H1 (cell line): Measurements from ENCODE around the gene SMARCA2. TPM values are rescaled to one million over a fixed set of nuclear protein-coding genes. Genes with fewer than 3 reads are reported as not detected.

ENCODE experiments used
- CTCF ChIA-PET: fragments of 300-600 bp; sonication (Branson Sonifier 250); formaldehyde crosslinking; loops from one replicate; lab custom pipeline; 2021; ENCODE audit not compliant: partially characterized antibody; lab: Charles Lee
- POLR2A ChIA-PET: fragments of 300-600 bp; sonication (Branson Sonifier 250); formaldehyde crosslinking; loops from one replicate; lab custom pipeline; 2021; ENCODE audit warnings: inconsistent platforms; ENCODE audit not compliant: partially characterized antibody; lab: Charles Lee
- DNase-seq, 2 experiments: peaks; one replicate each; pipeline versions ENCODE4 v3.0.0 to v3.0.0-alpha.2; 2010 to 2022; ENCODE audit warnings: low spot score in 2 of 2, low read depth in 1 of 2, mixed read lengths in 1 of 2
- FAIRE-seq: peaks from 2 replicates; lab custom pipeline; 2011; peaks lifted over from hg19 to GRCh38; lab: Jason Lieb, UNC
- H2AFZ ChIP-seq: 2 replicates; pipeline ENCODE4 v1.8.1; 2012; ENCODE audit warnings: low read length, inconsistent platforms
- H2AK5ac ChIP-seq: 2 replicates; pipeline ENCODE4 v1.6.1; 2013; ENCODE audit warnings: low read depth, low read length
- H2BK120ac ChIP-seq: replicated peaks from 2 replicates; pipeline ENCODE3; 2013; ENCODE audit warnings: low read depth, low read length, inconsistent platforms
- H2BK12ac ChIP-seq: 2 replicates; pipeline ENCODE4 v1.6.1; 2013; ENCODE audit warnings: low read depth, low read length
- H2BK15ac ChIP-seq: 2 replicates; pipeline ENCODE4 v1.6.1; 2013; ENCODE audit warnings: low read length
- H2BK20ac ChIP-seq: 2 replicates; pipeline ENCODE4 v1.6.1; 2013; ENCODE audit warnings: low read length
- H2BK5ac ChIP-seq: 2 replicates; pipeline ENCODE4 v1.6.1; 2013; ENCODE audit warnings: low read depth, low read length
- H3K14ac ChIP-seq: 2 replicates; pipeline ENCODE4 v1.6.1; 2013; ENCODE audit warnings: inconsistent platforms; ENCODE audit not compliant: insufficient read length
- H3K18ac ChIP-seq: 2 replicates; pipeline ENCODE4 v1.6.1; 2013; ENCODE audit warnings: low read length; ENCODE audit errors: extremely low read depth
- H3K23ac ChIP-seq: 2 replicates; pipeline ENCODE4 v1.6.1; 2013; ENCODE audit warnings: inconsistent platforms; ENCODE audit not compliant: insufficient read length
- H3K23me2 ChIP-seq: 2 replicates; pipeline ENCODE4 v1.6.1; 2013; ENCODE audit warnings: low read depth, low read length
- H3K27ac ChIP-seq: 2 replicates; pipeline ENCODE4 v1.6.1; 2011; ENCODE audit warnings: low read depth, low read length, inconsistent platforms
- H3K27me3 ChIP-seq, 4 experiments: replicated peaks in 1 of 4; 1 replicate in 1 of 4; 2 replicates in 3 of 4; pipeline versions ENCODE4 v1.6.1 to v1.8.1; 2011 to 2013; ENCODE audit warnings: low read length in 3 of 4, mild to moderate bottlenecking in 3 of 4, inconsistent platforms in 2 of 4, mixed read lengths in 2 of 4, moderate library complexity in 1 of 4; ENCODE audit not compliant: control insufficient read depth in 3 of 4, insufficient read depth in 3 of 4; ENCODE audit errors: extremely low read depth in 1 of 4
- H3K36me3 ChIP-seq, 4 experiments: 2 replicates each; pipeline versions ENCODE4 v1.6.1 to v1.8.1; 2011 to 2013; ENCODE audit warnings: mild to moderate bottlenecking in 4 of 4, low read length in 3 of 4, moderate library complexity in 2 of 4, control low read depth in 1 of 4, inconsistent platforms in 1 of 4; ENCODE audit not compliant: insufficient read depth in 4 of 4, control insufficient read depth in 2 of 4
- H3K4ac ChIP-seq: replicated peaks from 2 replicates; pipeline ENCODE3; 2013; ENCODE audit warnings: low read length, low read depth, mixed read lengths, inconsistent platforms; ENCODE audit not compliant: insufficient read length
- H3K4me1 ChIP-seq, 4 experiments: replicated peaks in 1 of 4; 1 replicate in 1 of 4; 2 replicates in 3 of 4; pipeline versions ENCODE4 v1.6.1 to v1.8.1; 2011 to 2013; ENCODE audit warnings: low read length in 3 of 4, inconsistent platforms in 2 of 4, mixed read lengths in 1 of 4; ENCODE audit not compliant: insufficient read depth in 4 of 4, control insufficient read depth in 3 of 4
- H3K4me2 ChIP-seq, 2 experiments: 2 replicates each; pipeline versions ENCODE4 v1.6.1 to v1.8.1; 2011 to 2013; ENCODE audit warnings: low read depth in 2 of 2, low read length in 2 of 2, control low read depth in 1 of 2, inconsistent platforms in 1 of 2, mild to moderate bottlenecking in 1 of 2; ENCODE audit not compliant: insufficient read depth in 1 of 2
- H3K4me3 ChIP-seq, 4 experiments: fragments of 200-600, 300-600 bp in 1 of 4; sonication (generic), shearing (Covaris generic), sonication (Bioruptor Twin) in 1 of 4; 2 replicates each; pipeline versions ENCODE4 v1.5.1 to v1.8.1; 2011 to 2016; ENCODE audit warnings: low read length in 4 of 4, low read depth in 3 of 4, control low read depth in 2 of 4, inconsistent platforms in 2 of 4, mild to moderate bottlenecking in 2 of 4, mixed read lengths in 1 of 4, moderate library complexity in 1 of 4; ENCODE audit not compliant: insufficient read depth in 2 of 4; ENCODE audit errors: extremely low read depth in 1 of 4
- H3K56ac ChIP-seq: replicated peaks from 2 replicates; pipeline ENCODE3; 2013; ENCODE audit warnings: low read depth, mild to moderate bottlenecking, mixed read lengths, low read length, inconsistent platforms; ENCODE audit not compliant: insufficient read length
- H3K79me1 ChIP-seq: 2 replicates; pipeline ENCODE4 v1.6.1; 2013; ENCODE audit warnings: low read depth, low read length, control low read depth
- H3K79me2 ChIP-seq, 2 experiments: 2 replicates each; pipeline versions ENCODE4 v1.6.1 to v1.8.1; 2012 to 2013; ENCODE audit warnings: low read length in 2 of 2, mild to moderate bottlenecking in 2 of 2, inconsistent platforms in 1 of 2; ENCODE audit not compliant: insufficient read depth in 2 of 2, control insufficient read depth in 1 of 2
- H3K9ac ChIP-seq, 4 experiments: replicated peaks in 1 of 4; 1 replicate in 1 of 4; 2 replicates in 3 of 4; pipeline versions ENCODE4 v1.6.1 to v1.8.1; 2011 to 2013; ENCODE audit warnings: low read depth in 3 of 4, low read length in 3 of 4, control low read depth in 2 of 4, mild to moderate bottlenecking in 2 of 4, moderate library complexity in 2 of 4, inconsistent platforms in 1 of 4; ENCODE audit errors: extremely low read depth in 1 of 4
- H3K9me3 ChIP-seq, 2 experiments: 2 replicates each; pipeline versions ENCODE4 v1.6.1 to v1.8.1; 2012 to 2013; ENCODE audit warnings: mild to moderate bottlenecking in 2 of 2, moderate library complexity in 2 of 2, control low read depth in 1 of 2, inconsistent platforms in 1 of 2, low read depth in 1 of 2, low read length in 1 of 2, mixed read lengths in 1 of 2; ENCODE audit not compliant: insufficient read depth in 2 of 2
- H4K20me1 ChIP-seq, 2 experiments: replicated peaks in 1 of 2; 2 replicates each; pipeline versions ENCODE3 to v1.8.1; 2011 to 2013; ENCODE audit warnings: inconsistent platforms in 2 of 2, low read length in 2 of 2, mild to moderate bottlenecking in 1 of 2; ENCODE audit not compliant: insufficient read depth in 2 of 2, control insufficient read depth in 1 of 2
- H4K5ac ChIP-seq: 2 replicates; pipeline ENCODE4 v1.6.1; 2013; ENCODE audit warnings: low read length, low read depth, mixed read lengths, inconsistent platforms; ENCODE audit not compliant: insufficient read length
- H4K8ac ChIP-seq: 2 replicates; pipeline ENCODE4 v1.8.0; 2013; ENCODE audit warnings: mild to moderate bottlenecking, moderate library complexity, low read length, inconsistent platforms; ENCODE audit not compliant: insufficient read depth; ENCODE audit errors: extremely low read depth
- H4K91ac ChIP-seq: replicated peaks from 2 replicates; pipeline ENCODE3; 2013; ENCODE audit warnings: low read length, mixed read lengths, inconsistent platforms; ENCODE audit not compliant: insufficient read length
- EZH2 ChIP-seq: fragments of 200-600 bp; sonication (generic); IDR thresholded peaks from 2 replicates; pipeline ENCODE4 v1.7.1; 2012; ENCODE audit warnings: low read depth, mild to moderate bottlenecking, moderate library complexity, low read length, inconsistent platforms; ENCODE audit not compliant: severe bottlenecking
- KDM5A ChIP-seq: fragments of 200-600 bp; IDR thresholded peaks from 2 replicates; pipeline ENCODE4 v1.7.1; 2012; ENCODE audit warnings: mild to moderate bottlenecking, low read length, inconsistent platforms, mixed read lengths
- WGBS, 2 experiments: shearing (Covaris generic) in 1 of 2; methylation state at CpG; one replicate each; pipeline versions ENCODE4 v1.1.6 to v1.1.7; 2013 to 2015; ENCODE audit warnings: low lambda C conversion rate in 2 of 2, mixed read lengths in 2 of 2, inconsistent platforms in 1 of 2, low coverage in 1 of 2, missing lambda C conversion rate in 1 of 2; ENCODE audit not compliant: insufficient replicate concordance in 2 of 2, insufficient coverage in 1 of 2, insufficient read length in 1 of 2; ENCODE audit errors: extremely low coverage in 1 of 2, missing lambda C conversion rate in 1 of 2; 5-methylcytosine and 5-hydroxymethylcytosine counted together
- polyA plus RNA-seq, 7 experiments: library from polyadenylated mRNA; depleted of rRNA in 3 of 7; stranded (reverse) in 5 of 7; unstranded in 2 of 7; fragments of >200 nt in 5 of 7; fragments of 200-250 nt in 2 of 7; gene quantifications; 1 replicate in 5 of 7; 2 replicates in 1 of 7; 4 replicates in 1 of 7; pipeline versions ENCODE4 v1.2.1 to v1.2.3, GENCODE V29; 2011 to 2013; ENCODE audit warnings: missing spikeins in 2 of 7, mixed read lengths in 2 of 7
- total RNA-seq: library from RNA; stranded (reverse); fragmentation: NEBNext Ultra II Directional; extraction: Animal tissue kit (Norgen Biotek cat#: 25700); gene quantifications from 2 replicates; pipeline ENCODE4 v1.2.1, GENCODE V29; 2021

SMARCA2 gene
- total and polyA plus RNA-seq, 2 of the 8 experiments (the other 6 are each of a cell fraction or from before 2014, with no cell fraction given) = 6.3 to 21.7 TPM

- H3K27ac ChIP-seq = no peak overlapping the region
- H3K27me3 ChIP-seq = no peaks in the 10 kb centered on the region
- H2BK5ac ChIP-seq = no peak overlapping the region
- POLR2A ChIA-PET = no interaction called here
- FAIRE-seq (no peak), DNase-seq (no peak)
- CTCF ChIA-PET = interaction anchor here (1.0 to 4.4 kb wide), 2 partner anchors 13 to 32 kb away, joined by 3 to 26 read pairs; no protein-coding TSS in a partner anchor
- H2BK20ac ChIP-seq = no peak overlapping the region
- no peak overlapping the region for H4K8ac ChIP-seq
- H3K4ac ChIP-seq = no peak overlapping the region
- H3K9ac ChIP-seq = no peak overlapping the region
- H3K79me2 ChIP-seq = no peaks in the 10 kb centered on the region
- no peaks in the 10 kb centered on the region for H3K36me3 ChIP-seq
- no peaks in the 10 kb centered on the region for H3K23me2 ChIP-seq
- no peak overlapping the region for H3K56ac ChIP-seq
- no peak overlapping the region for H3K4me2 ChIP-seq
- no peak overlapping the region for H2BK120ac ChIP-seq
- 95% methylated on average over 9 of the region's 9 CpGs; no CpG with 5 or more reads in 1 of the 2 experiments for WGBS, 2 experiments
- no peak overlapping the region for H2AK5ac ChIP-seq
- no peak overlapping the region for H2AFZ ChIP-seq
- no peaks in the 10 kb centered on the region for H3K9me3 ChIP-seq
- H4K5ac ChIP-seq = no peak overlapping the region
- H3K4me1 ChIP-seq = no peaks in the 10 kb centered on the region
- H2BK15ac ChIP-seq = no peak overlapping the region
- H4K20me1 ChIP-seq = no peaks in the 10 kb centered on the region
- no peak overlapping the region for H2BK12ac ChIP-seq
- H3K14ac ChIP-seq = no peak overlapping the region
- H3K23ac ChIP-seq = no peak overlapping the region
- no peak overlapping the region for H3K18ac ChIP-seq
- TF ChIP-seq KDM5A (no peak), EZH2 (no peak)
- H3K4me3 ChIP-seq = no peak overlapping the region
- no peak overlapping the region for H4K91ac ChIP-seq
- no peaks in the 10 kb centered on the region for H3K79me1 ChIP-seq
Measured at GRCh38 chr9:2119566-2119965, 104.4 kb downstream of the SMARCA2 start.
